GM23338 (cell line): ENCODE results near the gene PHF1. TPM values are rescaled to one million over a fixed set of nuclear protein-coding genes. Genes with fewer than 3 reads are reported as not detected.
A peak's percentile ranks its signal among the peaks of the same experiment; 100 is the strongest.

Experiments
- ATAC-seq: fragments of 200-7000 bp; cut with Tn5 transposase; 3 replicates; pipeline ENCODE4 v1.9.1; 2020
- DNase-seq: peaks from one replicate; pipeline ENCODE4 v3.0.0-alpha.2; 2015; ENCODE audit warnings: low spot score
- H2AFZ ChIP-seq: fragments of 200-600 bp; sonication (generic); 2 replicates; pipeline ENCODE4 v1.8.0; 2016; ENCODE audit warnings: antibody characterized with exemption, mild to moderate bottlenecking, moderate library complexity
- H3F3A ChIP-seq: fragments of 200-600 bp; sonication (generic); replicated peaks from 2 replicates; pipeline ENCODE4 v1.8.0; 2017; ENCODE audit warnings: antibody characterized with exemption, mixed run types, low read depth
- H3K27ac ChIP-seq: fragments of 200-600 bp; sonication (generic); 2 replicates; pipeline ENCODE4 v1.6.1; 2016; ENCODE audit warnings: low read depth
- H3K27me3 ChIP-seq: fragments of 200-600 bp; sonication (generic); 2 replicates; pipeline ENCODE4 v1.8.0; 2016; ENCODE audit warnings: mild to moderate bottlenecking, mixed run types, moderate library complexity; ENCODE audit not compliant: insufficient read depth
- H3K36me3 ChIP-seq: fragments of 200-600 bp; sonication (generic); 2 replicates; pipeline ENCODE4 v1.8.0; 2016; ENCODE audit warnings: mild to moderate bottlenecking; ENCODE audit not compliant: insufficient read depth
- H3K4me1 ChIP-seq: fragments of 200-600 bp; sonication (generic); 2 replicates; pipeline ENCODE4 v1.8.0; 2016; ENCODE audit warnings: mild to moderate bottlenecking, moderate library complexity; ENCODE audit not compliant: insufficient read depth
- H3K4me2 ChIP-seq: fragments of 200-600 bp; sonication (generic); 2 replicates; pipeline ENCODE4 v1.7.1; 2017; ENCODE audit warnings: mixed run types
- H3K4me3 ChIP-seq: fragments of 200-600 bp; sonication (generic); 2 replicates; pipeline ENCODE4 v1.6.1; 2016; ENCODE audit warnings: mixed run types
- H3K79me2 ChIP-seq: fragments of 200-600 bp; sonication (generic); replicated peaks from 2 replicates; pipeline ENCODE4 v1.8.0; 2017; ENCODE audit warnings: mild to moderate bottlenecking; ENCODE audit not compliant: insufficient read depth
- H3K9me2 ChIP-seq: fragments of 200-600 bp; sonication (generic); 2 replicates; pipeline ENCODE4 v1.8.0; 2017; ENCODE audit not compliant: insufficient read depth
- H4K20me1 ChIP-seq: fragments of 200-600 bp; sonication (generic); replicated peaks from 2 replicates; pipeline ENCODE4 v1.8.0; 2017; ENCODE audit warnings: mild to moderate bottlenecking; ENCODE audit not compliant: insufficient read depth
- H3K27ac Mint-ChIP-seq: 2 replicates; pipeline ENCODE4 v1.8.0; 2020; ENCODE audit warnings: inconsistent platforms, mild to moderate bottlenecking, moderate library complexity, mixed read lengths
- H3K27me3 Mint-ChIP-seq: 3 replicates; pipeline ENCODE4 v1.8.0; 2022; ENCODE audit warnings: low read depth, mild to moderate bottlenecking, moderate library complexity, mixed read lengths, inconsistent platforms; ENCODE audit not compliant: insufficient read depth, poor library complexity
- H3K36me3 Mint-ChIP-seq: 3 replicates; pipeline ENCODE4 v1.8.0; 2021; ENCODE audit warnings: low read depth, mild to moderate bottlenecking, inconsistent platforms, moderate library complexity, mixed read lengths
- H3K4me1 Mint-ChIP-seq: 3 replicates; pipeline ENCODE4 v1.8.0; 2020; ENCODE audit warnings: mild to moderate bottlenecking, inconsistent platforms, mixed read lengths
- H3K4me3 Mint-ChIP-seq: 3 replicates; pipeline ENCODE4 v1.8.0; 2021; ENCODE audit warnings: moderate library complexity, mild to moderate bottlenecking, inconsistent platforms, mixed read lengths
- H3K9me3 Mint-ChIP-seq: 3 replicates; pipeline ENCODE4 v1.8.0; 2020; ENCODE audit warnings: moderate library complexity, mild to moderate bottlenecking, inconsistent platforms, mixed read lengths
- EZH2phosphoT487 ChIP-seq: fragments of 200-600 bp; sonication (generic); IDR thresholded peaks from one replicate; pipeline ENCODE4 v1.8.1; 2018; ENCODE audit warnings: antibody characterized with exemption; ENCODE audit not compliant: unreplicated experiment
- NANOG ChIP-seq: IDR thresholded peaks from 2 replicates; pipeline ENCODE4 v1.6.1; 2016; ENCODE audit warnings: antibody characterized with exemption, borderline replicate concordance
- POLR2AphosphoS5 ChIP-seq: IDR thresholded peaks from 2 replicates; pipeline ENCODE4 v1.6.1; 2016; ENCODE audit warnings: antibody characterized with exemption, low read depth
- STAT1 ChIP-seq: IDR thresholded peaks from one replicate; pipeline ENCODE4 v1.6.1; 2016; ENCODE audit warnings: antibody characterized with exemption; ENCODE audit not compliant: unreplicated experiment
- ZNF331 ChIP-seq: fragments of 250-450 bp; sonication (Bioruptor Pico); IDR thresholded peaks from 2 replicates; pipeline ENCODE4 v1.5.0; 2020; ENCODE audit warnings: low read depth, mild to moderate bottlenecking, moderate library complexity
- polyA plus RNA-seq: library from polyadenylated mRNA; unstranded; fragments of >200 nt; fragmentation: Nextera tagmentation; extraction: Ambion mirVana; gene quantifications from 2 replicates; pipeline ENCODE4 v1.2.1, GENCODE V29; 2016
- total RNA-seq: library from RNA; depleted of rRNA; stranded (reverse); fragments of >200 nt; shearing (Covaris generic); gene quantifications from 2 replicates; pipeline ENCODE4 v1.2.3, GENCODE V29; 2014
- TF ChIP-seq, protein P1 (sequence below): fragments of 250-450 bp; sonication (Bioruptor Pico); IDR thresholded peaks from 2 replicates; pipeline ENCODE4 v1.5.0; 2020; ENCODE audit warnings: mild to moderate bottlenecking, moderate library complexity
- TF ChIP-seq, protein P2 (sequence below): IDR thresholded peaks from one replicate; pipeline ENCODE4 v1.6.1; 2018; ENCODE audit warnings: antibody characterized with exemption; ENCODE audit not compliant: unreplicated experiment
- TF ChIP-seq, protein P3 (sequence below): IDR thresholded peaks from 2 replicates; pipeline ENCODE4 v1.6.1; 2016; ENCODE audit warnings: antibody characterized with exemption

PHF1 gene
- total and polyA plus RNA-seq, 2 experiments from 2014 or later = 29.4 to 46.7 TPM

DNA sequence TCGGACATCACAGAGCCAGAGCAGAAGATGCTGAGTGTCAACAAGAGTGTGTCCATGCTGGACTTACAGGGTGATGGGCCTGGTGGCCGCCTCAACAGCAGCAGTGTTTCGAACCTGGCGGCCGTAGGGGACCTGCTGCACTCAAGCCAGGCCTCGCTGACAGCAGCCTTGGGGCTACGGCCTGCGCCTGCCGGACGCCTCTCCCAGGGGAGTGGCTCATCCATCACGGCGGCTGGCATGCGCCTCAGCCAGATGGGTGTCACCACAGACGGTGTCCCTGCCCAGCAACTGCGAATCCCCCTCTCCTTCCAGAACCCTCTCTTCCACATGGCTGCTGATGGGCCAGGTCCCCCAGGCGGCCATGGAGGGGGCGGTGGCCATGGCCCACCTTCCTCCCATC is 32.2 kb downstream of the PHF1 start (continued):
- TF ChIP-seq, protein P1, sequence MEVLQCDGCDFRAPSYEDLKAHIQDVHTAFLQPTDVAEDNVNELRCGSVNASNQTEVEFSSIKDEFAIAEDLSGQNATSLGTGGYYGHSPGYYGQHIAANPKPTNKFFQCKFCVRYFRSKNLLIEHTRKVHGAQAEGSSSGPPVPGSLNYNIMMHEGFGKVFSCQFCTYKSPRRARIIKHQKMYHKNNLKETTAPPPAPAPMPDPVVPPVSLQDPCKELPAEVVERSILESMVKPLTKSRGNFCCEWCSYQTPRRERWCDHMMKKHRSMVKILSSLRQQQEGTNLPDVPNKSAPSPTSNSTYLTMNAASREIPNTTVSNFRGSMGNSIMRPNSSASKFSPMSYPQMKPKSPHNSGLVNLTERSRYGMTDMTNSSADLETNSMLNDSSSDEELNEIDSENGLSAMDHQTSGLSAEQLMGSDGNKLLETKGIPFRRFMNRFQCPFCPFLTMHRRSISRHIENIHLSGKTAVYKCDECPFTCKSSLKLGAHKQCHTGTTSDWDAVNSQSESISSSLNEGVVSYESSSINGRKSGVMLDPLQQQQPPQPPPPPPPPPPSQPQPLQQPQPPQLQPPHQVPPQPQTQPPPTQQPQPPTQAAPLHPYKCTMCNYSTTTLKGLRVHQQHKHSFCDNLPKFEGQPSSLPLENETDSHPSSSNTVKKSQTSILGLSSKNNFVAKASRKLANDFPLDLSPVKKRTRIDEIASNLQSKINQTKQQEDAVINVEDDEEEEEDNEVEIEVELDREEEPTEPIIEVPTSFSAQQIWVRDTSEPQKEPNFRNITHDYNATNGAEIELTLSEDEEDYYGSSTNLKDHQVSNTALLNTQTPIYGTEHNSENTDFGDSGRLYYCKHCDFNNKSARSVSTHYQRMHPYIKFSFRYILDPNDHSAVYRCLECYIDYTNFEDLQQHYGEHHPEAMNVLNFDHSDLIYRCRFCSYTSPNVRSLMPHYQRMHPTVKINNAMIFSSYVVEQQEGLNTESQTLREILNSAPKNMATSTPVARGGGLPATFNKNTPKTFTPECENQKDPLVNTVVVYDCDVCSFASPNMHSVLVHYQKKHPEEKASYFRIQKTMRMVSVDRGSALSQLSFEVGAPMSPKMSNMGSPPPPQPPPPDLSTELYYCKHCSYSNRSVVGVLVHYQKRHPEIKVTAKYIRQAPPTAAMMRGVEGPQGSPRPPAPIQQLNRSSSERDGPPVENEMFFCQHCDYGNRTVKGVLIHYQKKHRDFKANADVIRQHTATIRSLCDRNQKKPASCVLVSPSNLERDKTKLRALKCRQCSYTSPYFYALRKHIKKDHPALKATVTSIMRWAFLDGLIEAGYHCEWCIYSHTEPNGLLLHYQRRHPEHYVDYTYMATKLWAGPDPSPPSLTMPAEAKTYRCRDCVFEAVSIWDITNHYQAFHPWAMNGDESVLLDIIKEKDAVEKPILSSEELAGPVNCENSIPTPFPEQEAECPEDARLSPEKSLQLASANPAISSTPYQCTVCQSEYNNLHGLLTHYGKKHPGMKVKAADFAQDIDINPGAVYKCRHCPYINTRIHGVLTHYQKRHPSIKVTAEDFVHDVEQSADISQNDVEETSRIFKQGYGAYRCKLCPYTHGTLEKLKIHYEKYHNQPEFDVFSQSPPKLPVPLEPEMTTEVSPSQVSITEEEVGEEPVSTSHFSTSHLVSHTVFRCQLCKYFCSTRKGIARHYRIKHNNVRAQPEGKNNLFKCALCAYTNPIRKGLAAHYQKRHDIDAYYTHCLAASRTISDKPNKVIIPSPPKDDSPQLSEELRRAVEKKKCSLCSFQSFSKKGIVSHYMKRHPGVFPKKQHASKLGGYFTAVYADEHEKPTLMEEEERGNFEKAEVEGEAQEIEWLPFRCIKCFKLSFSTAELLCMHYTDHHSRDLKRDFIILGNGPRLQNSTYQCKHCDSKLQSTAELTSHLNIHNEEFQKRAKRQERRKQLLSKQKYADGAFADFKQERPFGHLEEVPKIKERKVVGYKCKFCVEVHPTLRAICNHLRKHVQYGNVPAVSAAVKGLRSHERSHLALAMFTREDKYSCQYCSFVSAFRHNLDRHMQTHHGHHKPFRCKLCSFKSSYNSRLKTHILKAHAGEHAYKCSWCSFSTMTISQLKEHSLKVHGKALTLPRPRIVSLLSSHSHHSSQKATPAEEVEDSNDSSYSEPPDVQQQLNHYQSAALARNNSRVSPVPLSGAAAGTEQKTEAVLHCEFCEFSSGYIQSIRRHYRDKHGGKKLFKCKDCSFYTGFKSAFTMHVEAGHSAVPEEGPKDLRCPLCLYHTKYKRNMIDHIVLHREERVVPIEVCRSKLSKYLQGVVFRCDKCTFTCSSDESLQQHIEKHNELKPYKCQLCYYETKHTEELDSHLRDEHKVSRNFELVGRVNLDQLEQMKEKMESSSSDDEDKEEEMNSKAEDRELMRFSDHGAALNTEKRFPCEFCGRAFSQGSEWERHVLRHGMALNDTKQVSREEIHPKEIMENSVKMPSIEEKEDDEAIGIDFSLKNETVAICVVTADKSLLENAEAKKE (CRISPR knock-in tag) = no peak

GRCh38 chr6:33443619-33444504 is 33.0 kb downstream of the PHF1 start:
- no peak for ATAC-seq
- Mint-ChIP-seq H3K4me1 (peaks cover 19% of the 10 kb centered on the region), H3K9me3 (no peaks in the 10 kb centered on the region; the same call in 2 of the 3 replicates), H3K4me3 (no peak overlapping the region), H3K27me3 (peaks cover 30% of the 10 kb centered on the region), H3K27ac (no peak overlapping the region), H3K36me3 (peaks cover 98% of the 10 kb centered on the region)
- H3K27ac ChIP-seq = no peak overlapping the region
- H3K27me3 ChIP-seq = no peaks in the 10 kb centered on the region
- H3K4me3 ChIP-seq = no peak overlapping the region
- TF ChIP-seq NANOG (no peak), EZH2phosphoT487 (no peak), STAT1 (no peak), POLR2AphosphoS5 (peak; percentile 16; the same call in 1 of the 2 replicates), ZNF331 (CRISPR knock-in tag) (no peak)
- TF ChIP-seq, protein P2, sequence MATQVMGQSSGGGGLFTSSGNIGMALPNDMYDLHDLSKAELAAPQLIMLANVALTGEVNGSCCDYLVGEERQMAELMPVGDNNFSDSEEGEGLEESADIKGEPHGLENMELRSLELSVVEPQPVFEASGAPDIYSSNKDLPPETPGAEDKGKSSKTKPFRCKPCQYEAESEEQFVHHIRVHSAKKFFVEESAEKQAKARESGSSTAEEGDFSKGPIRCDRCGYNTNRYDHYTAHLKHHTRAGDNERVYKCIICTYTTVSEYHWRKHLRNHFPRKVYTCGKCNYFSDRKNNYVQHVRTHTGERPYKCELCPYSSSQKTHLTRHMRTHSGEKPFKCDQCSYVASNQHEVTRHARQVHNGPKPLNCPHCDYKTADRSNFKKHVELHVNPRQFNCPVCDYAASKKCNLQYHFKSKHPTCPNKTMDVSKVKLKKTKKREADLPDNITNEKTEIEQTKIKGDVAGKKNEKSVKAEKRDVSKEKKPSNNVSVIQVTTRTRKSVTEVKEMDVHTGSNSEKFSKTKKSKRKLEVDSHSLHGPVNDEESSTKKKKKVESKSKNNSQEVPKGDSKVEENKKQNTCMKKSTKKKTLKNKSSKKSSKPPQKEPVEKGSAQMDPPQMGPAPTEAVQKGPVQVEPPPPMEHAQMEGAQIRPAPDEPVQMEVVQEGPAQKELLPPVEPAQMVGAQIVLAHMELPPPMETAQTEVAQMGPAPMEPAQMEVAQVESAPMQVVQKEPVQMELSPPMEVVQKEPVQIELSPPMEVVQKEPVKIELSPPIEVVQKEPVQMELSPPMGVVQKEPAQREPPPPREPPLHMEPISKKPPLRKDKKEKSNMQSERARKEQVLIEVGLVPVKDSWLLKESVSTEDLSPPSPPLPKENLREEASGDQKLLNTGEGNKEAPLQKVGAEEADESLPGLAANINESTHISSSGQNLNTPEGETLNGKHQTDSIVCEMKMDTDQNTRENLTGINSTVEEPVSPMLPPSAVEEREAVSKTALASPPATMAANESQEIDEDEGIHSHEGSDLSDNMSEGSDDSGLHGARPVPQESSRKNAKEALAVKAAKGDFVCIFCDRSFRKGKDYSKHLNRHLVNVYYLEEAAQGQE = no peak
- TF ChIP-seq, protein P3, sequence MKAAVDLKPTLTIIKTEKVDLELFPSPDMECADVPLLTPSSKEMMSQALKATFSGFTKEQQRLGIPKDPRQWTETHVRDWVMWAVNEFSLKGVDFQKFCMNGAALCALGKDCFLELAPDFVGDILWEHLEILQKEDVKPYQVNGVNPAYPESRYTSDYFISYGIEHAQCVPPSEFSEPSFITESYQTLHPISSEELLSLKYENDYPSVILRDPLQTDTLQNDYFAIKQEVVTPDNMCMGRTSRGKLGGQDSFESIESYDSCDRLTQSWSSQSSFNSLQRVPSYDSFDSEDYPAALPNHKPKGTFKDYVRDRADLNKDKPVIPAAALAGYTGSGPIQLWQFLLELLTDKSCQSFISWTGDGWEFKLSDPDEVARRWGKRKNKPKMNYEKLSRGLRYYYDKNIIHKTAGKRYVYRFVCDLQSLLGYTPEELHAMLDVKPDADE = no peak
- H3K4me1 ChIP-seq = no peaks in the 10 kb centered on the region
- peaks cover 5% of the 10 kb centered on the region for H4K20me1 ChIP-seq
- H3K4me2 ChIP-seq = no peak overlapping the region
- DNase-seq = no peak
- no peaks in the 10 kb centered on the region for H3K79me2 ChIP-seq
- H3K36me3 ChIP-seq = peaks cover 41% of the 10 kb centered on the region
- no peaks in the 10 kb centered on the region for H3F3A ChIP-seq
- no peak overlapping the region for H2AFZ ChIP-seq
- H3K9me2 ChIP-seq = no peaks in the 10 kb centered on the region
